HUDEP-2 (cell line): ENCODE results near the gene ALPL.

ENCODE experiments used
- DNase-seq, 76 experiments: peaks; one replicate each; lab custom pipeline; 2025; ENCODE audit not compliant: unreplicated experiment in 76 of 76; lab: John Stamatoyannopoulos, UW

The ALPL gene

DNA sequence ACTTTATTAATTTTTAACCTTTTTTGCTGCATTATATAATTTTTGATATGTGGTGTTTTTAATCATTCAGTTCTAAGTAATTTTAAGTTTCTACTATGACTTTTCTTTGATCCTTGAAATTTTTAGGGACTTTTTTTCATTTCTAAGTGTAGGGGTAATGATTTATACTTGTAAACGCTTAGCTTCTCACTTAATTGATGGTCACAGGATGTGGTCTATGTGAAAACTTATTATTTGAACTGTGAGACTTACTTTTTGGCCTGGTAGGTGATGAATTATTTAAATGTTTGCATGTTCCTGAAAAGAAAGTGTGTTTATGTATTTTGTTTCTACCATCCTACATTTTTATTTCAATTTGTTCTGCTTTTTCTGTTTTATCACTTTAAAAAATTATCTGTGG is 17.2 kb downstream of the ALPL start:
- DNase-seq = no peak

DNA sequence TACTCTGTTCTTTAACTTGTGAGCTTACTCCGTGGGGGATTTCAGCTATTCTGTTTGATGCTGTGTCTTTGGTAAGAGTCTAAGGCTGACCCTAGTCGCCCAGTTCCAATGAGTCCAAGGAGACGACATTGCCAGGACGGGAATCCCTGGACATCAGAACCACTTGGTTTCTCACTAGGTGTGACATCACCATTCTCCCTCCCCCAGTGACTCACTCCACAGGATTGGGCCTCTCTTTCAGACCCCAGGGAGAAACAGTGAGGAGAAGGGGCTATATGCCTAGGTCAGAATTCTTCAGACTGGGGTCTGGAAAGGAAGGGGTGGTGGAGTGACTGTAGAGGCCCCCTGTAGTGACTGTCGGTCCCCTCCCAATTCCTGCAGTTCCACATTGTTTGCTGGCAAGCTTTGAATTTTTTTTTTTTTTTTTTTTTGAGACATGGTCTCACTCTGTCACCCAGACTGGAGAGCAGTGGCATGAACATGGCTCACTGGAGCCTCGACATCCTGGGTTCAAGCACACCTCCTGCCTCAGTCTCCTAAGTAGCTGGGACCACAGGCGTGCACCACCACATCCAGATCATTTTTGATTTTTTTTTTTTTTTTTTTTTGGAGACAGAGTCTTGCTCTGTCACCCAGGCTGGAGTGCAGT is 21.3 kb downstream of the ALPL start:
- no peak for DNase-seq

DNA sequence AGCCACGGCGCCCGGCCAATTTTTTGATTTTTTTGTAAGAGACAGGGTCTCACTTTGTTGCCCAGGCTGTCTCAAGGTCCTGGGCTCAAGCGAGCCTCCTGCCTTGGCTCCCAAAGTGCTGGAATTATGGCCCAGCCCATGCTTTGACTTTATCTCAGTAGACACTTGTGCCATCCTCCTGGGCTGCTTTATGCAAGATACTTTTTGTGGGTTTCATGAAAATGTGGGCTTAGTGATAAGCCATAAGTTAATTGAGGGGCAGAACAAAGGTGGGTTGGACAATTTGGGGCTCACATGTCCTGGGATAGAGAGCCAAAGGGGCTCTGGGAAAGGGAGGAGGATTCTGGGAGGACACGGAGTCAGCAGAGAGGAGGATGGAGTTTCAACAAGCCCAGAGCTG is 22.0 kb downstream of the ALPL start:
- peak in 70 of 76 experiments; percentile 13 to 90 (median 62) for DNase-seq

DNA sequence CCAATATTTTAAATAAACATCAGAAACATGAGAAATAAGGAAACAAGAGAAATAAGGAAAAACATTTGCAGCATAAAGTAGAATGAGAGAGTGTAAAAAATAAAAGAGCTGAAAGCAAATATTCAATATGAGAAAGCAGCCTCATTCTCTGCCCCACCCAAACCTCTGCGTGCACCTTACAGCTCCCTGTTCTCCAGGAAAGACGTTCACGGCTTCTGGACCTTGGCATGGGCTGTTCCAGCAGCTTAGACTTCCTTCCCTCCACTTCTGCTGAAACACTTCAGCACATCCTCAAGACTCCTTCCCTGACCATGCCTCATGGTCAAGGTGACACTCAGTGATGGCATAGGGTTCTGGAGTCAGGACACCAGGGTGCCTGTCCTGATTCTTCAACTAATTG is 23.3 kb downstream of the ALPL start:
- no peak for DNase-seq

DNA sequence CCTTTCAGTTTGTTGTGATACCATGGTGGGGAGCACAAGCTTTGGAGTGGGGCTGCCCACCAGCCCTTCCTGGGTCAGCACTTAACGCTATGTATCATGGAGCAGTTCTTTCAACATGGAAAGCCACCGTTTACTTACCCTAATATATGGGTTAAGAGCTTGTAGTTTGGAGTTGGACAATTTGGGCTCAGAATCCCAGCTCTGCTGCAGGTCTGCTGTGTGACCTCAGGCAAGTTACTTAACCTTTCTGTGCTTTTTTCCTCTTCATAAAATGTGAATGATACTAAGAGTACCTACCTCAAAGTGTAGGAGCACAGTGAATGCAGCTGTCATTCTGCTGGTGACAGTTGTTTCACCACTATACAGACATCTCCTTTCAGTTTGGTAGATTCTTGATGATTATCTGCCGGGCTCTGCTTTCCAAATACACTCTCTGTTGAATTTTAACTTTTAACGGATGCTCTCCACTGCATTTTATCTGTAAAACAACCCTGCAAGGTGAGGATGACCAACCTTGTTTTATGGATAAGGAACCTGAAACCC is 23.8 kb downstream of the ALPL start:
- DNase-seq = no peak

DNA sequence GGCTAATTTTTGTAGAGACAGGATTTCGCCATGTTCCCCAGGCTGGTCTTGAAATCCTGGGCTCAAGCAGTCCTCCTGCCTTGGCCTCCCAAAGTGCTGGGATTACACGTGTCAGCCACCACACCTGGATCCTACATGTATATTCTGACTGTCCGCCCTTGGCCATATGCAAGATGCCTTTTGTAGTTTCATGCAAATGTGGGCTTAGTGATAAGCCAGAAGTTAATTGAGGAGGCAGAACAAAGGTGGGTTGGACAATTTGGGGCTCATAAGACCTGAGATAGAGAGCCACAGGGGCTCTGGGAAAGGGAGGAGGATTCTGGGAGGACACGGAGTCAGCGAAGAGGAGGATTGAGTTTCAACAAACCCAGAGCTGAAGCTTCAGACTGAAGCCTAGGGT is 24.9 kb downstream of the ALPL start:
- DNase-seq = no peak

DNA sequence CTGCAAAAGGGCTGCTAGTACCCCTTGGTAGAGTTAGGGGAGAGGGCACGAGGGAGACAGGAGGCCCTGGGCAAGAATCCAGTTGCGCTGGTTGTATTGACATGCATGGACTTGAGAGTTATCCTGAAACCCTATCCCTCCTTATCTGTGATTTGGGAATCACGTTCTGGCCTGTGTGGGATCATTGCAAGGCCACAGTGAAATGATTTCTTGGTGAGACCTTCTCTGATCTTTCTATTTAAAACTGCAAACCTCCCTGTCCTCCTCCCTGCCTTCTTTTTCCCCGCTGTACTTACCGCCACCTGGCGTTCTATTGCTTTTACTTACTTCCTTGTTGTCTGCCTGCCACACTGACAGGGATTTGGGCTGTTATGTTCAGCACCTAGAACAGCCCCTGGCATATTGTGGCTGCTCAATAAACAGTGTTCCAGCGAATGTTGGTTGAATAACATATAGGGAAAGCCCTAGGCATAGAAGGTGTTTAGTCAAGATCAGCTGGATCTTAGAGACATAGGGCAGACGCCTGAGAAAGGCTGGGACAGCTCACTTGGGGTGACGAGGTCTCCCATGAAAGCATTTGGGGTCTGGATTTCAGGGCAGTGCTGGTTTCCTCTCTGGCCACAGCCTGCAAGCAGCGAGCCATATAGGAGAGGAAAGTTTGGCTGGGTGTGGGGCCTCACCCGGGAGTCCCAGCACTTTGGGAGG is 25.6 kb downstream of the ALPL start:
- DNase-seq = peak in 62 of 76 experiments; percentile 8 to 75 (median 38)

DNA sequence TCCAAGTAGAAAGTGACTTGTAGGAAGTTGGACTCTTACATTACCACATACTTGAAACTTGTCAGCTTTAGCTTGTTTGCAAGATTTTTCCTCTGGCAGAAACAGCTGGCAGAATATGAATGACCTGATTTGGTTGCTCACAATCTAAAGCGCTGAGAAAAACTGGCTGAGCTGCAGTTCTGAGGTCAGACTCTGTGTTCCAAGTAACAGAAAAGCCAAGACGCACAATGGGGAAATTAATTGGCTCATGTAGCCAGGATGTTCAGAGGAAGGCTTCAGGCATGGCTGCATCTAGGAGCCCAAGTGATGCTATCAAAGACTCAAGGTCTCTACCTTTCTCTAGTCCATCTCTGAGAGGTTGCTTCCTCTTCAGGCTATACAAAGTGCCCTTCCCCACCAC is 27.0 kb downstream of the ALPL start:
- no peak for DNase-seq

DNA sequence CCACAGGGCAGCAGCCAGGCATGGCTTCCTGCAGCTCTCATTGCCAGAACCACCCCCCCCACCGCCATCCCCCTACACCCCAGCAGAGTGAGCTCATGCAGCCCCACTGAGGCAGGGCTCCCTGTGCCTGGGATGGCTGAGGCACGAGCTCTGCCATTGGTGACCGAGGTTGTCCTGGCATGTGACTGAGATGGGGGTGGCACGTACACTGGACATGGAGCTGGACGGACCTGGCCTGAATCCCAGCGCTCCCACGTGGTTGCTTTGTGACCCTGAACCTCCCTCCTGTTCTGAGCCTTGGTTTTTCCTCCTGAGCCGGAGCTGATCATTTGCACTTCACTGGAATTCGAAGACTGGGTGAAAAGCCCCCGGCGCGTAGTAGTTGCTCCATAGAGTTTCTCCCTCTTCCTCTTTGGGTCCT is 28.3 kb downstream of the ALPL start:
- DNase-seq = no peak

DNA sequence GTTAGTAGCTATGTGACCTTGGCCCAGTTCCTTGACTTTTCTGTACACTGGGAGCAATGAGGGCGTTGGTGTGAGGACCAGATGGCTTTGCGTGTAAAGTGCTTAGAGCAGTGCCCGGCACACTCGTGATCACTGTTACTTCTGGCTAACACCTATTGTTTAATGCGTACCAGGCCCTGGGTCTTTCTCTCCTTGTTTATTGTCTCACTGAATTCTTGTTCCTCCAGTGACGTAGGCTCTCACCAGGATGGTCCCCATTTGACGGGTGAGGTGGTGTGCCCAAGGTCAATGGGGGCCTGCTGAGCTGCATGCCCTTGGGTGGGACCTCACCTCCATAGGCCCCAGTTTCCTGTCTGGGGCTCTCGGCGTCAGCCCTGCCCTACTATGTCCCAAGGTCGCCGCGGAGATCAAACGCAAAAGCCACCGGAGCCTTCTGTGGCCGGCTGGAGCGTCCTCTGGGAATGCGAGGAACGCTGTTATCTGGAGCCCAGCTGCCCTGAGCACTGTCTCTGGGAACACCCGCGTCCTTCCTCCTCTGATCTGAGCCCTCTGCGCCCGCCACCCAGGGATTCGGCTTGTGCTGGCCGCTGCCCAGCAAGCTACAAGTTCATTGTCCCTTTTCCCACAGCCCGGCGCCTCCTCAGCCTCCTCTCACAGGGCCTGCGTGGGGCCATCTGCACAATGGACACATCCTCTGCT is 28.9 kb downstream of the ALPL start:
- DNase-seq = peak in 4 of 76 experiments; percentile 9 to 24 (median 17)

DNA sequence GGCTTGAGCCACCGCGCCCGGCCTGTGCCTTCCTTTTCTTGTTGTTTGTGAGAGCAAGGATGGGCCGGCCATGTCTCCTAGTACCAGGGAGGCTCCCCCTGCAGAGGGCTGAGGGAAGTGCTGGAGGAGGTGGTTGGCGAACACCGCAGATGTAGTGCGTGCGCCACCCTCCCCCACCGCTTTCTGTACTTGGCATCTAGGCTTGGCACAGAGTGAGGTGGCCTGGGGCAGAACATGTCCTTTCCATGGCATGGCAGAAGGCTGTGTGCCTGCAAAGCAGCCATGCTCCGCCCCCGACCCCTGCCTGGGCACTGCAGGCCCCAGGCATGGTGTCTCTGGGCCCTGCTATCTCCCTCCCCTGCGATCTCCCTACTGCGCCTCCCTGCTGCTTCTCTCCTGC is 30.7 kb downstream of the ALPL start:
- peak in 48 of 76 experiments; percentile 6 to 53 (median 34) for DNase-seq

DNA sequence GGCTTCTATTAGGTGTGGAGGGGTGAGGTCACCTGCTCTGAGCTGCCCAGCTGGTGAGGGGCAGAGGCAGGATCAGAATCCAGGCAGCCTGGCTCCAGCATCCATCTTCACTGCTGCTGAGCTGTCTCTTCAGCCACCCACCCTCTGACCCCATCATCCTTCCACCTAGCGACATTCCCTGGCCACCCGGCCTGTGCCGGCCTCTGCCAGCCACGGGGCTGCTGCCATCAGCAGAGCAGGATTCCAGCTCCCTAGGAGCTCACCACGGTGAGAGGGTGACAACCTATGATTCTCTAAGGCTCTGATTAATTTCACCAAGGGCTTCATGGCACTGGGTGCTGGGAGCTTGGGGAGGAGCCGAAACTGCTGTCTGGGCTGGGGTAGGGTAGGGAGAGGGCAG is 32.1 kb downstream of the ALPL start:
- DNase-seq = no peak

DNA sequence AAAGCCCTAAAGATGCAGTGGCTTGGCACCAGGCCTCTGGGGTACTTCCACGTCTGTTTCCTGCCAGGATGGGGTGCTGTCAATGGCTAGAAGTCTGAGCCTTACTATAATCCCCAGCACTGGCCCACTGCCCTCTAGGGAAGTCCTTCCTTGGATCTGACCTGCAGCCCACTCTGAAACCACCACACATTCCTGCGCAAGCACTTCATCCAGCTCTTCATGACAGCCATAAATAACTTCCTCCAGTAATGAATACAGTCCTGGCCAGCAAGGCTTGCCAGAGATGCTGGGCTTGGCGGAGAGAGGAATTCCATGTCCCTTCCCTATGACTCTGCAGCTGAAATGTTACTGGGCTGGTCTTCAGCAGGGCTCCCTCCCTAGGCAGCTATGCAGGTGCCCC is 32.6 kb downstream of the ALPL start:
- DNase-seq = no peak

DNA sequence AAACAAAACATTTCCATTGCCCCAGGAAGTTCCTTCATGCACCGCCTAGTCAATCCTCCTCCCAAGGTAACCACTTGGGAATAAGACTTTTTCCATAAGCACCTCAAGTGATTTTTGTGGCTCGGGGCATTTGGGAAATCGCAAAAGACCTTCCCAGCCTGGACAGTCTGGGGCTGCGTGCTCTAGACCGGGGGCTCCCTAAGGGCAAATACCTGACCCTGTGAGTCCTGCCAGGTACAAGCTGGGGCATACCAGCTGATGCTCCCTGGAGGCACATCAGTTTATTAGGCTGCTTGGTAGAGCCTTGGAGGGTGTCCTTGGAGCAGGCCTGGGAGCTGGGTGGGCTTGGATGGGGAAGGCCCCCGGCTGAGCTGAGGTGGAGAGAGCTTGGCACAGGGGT is 34.4 kb downstream of the ALPL start:
- DNase-seq = no peak

DNA sequence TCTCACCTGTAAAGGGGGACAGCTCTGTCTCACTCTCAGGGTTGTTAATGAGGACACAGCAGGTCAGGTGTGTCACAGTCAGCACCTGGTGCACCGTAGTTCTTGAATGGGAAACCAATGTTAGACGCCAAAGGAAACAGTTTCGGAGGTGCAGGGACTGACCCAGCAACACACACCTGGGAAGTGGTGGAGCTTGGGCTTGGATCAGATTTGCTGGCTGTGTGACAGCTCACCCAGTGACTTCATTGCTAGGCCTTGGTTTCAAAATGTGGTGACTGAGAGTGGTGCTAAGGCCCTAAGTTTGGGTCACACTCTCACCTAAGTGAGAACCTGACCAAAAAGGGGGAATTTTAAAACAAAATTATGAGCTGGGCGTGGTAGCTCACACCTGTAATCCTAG is 34.9 kb downstream of the ALPL start:
- DNase-seq = no peak

DNA sequence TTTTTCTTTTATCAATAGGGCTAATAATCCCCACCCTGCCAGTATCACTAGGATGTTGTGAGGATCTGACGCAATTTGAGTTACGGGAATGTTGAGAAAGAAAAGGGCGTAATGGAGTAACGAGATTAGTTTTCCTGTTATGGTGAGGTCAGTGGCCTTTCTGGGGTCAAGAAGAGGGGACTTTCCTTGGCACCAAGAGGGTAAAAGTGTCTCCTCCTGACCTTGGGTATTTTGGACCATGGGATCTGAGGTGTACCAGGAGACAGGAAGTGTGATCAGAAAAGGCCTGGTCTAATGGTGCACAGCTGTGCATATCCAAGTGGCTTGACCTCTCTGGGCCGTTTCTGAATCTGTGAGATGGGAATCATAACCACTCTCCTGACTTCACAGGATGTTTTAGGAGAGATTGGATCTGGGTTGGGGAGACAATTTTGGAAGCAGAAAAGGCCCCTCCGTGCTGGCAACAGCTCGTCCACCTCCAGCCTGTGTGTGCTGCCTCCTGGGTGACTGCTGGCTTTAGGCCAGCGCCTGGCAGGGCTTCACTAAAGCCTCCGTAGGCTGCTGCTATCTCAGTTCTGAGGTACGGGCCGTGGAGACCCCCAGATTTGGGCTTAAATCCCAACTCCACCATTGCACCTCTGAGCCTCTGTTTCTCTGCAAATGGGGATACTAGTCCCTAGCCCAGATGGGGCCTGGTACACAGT is 37.1 kb downstream of the ALPL start:
- DNase-seq = no peak

DNA sequence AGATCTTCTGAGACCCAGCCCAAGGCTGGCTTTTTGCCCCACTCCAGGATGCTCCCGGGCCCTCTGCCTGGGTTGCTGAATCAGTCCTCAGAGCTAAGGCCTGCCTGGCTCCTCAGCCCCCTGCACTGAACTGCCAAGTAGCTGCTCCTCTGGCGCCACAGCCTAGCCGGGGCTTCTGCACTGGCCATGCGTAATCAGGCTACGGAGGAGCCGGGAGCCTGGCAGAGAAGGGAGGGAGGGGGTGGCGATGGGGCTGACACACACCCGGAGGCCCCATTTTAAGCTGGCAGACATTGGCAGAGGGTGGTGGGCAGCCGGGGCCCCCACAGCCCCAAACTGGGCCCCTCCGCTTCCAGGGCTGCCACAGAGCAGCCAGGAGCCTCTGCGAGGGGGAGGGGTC is 38.7 kb downstream of the ALPL start:
- no peak for DNase-seq

DNA sequence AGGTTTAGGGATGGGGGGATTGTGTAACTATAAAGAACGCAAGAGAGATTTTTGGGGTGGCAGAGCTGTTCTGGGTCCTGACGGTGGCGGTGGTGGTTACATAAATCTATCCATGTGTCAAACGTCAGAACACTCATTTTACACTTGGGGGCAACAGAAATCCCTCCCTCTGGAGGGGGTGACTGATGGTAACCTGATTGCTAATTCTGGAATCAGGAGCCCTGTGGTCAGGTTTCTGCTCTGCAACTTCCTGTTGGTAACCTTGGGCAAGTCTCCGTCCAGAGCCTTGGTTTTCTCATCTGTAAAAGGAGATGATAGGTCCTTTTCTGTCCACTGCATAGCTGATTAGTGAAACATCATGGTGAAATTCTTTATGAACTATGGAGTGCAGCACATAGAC is 40.9 kb downstream of the ALPL start:
- no peak for DNase-seq

DNA sequence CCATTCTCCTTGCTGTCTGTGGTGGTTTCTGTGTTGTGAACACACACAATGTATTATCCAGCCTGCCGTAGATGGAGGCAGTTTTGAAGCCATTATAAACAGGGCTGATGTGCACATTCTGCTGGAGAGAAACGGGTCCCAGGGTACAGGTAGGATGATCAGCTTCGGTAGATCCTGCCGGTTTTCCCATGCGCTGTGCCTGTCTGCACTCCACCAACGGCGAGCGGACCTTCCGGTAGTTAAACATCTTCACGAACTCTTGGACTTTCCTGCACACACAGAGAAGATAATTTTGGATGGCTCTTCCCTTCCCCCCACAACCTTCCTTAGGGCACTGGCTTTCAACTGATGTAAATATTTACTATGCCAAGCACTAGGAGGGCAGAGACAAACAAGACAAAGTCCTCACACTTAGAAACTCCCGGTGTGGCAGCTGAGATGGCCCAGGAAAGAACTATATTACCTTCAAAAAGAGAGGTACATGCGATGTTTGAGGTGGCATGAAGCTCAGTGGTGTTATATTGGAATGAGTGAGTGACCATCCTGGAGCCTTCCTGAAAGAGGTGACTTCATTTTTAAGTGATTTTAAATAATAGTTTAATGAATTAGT is 41.7 kb downstream of the ALPL start:
- DNase-seq = no peak

DNA sequence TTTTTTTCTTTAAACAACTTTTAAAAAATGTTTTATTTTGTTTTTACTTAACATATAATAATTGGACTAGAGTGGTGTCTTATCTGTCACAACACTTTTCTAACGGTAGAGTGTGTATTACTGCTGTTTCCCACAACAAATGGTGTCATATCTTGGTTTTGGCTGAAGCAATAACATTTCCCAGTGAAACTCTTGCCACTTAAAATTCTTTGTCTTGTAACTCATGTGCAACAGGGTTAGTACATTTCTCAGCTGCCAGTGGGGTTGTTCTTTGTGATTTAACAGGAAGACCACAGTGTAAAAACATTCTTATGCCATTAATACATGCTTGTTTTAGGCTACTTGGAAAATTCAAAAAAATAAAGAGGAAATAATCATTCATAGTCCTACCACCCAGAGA is 43.5 kb downstream of the ALPL start:
- DNase-seq = no peak
